Activated gamma-delta T cell treated with Interleukin-2 at 50 U/mL for 16 hours (primary cell): ENCODE data around the gene BAG3.

ENCODE experiments used
- DNase-seq: peaks from one replicate; pipeline ENCODE4 v3.0.0-alpha.2; 2020

Gene BAG3

GRCh38 chr10:119667562-119668328 is 16.6 kb downstream of the BAG3 start:
- DNase-seq, result no peak

- DNase-seq, result no peak
Observed at GRCh38 chr10:119668461-119668860, 17.3 kb downstream of the BAG3 start.

GRCh38 chr10:119669331-119669730 is 18.2 kb downstream of the BAG3 start:
- no peak for DNase-seq

GRCh38 chr10:119669975-119670640 is 18.9 kb downstream of the BAG3 start:
- DNase-seq, result no peak

GRCh38 chr10:119670717-119671116 is 19.5 kb downstream of the BAG3 start:
- no peak for DNase-seq

- DNase-seq, result no peak
Observed at GRCh38 chr10:119671381-119671780, 20.2 kb downstream of the BAG3 start.

- no peak for DNase-seq
Observed at GRCh38 chr10:119672291-119672690, 21.1 kb downstream of the BAG3 start.

- no peak for DNase-seq
Observed at GRCh38 chr10:119673271-119673670, 22.1 kb downstream of the BAG3 start.

GRCh38 chr10:119675483-119676170 is 24.4 kb downstream of the BAG3 start:
- DNase-seq, result no peak

- no peak for DNase-seq
Observed at GRCh38 chr10:119677126-119677525, 25.9 kb downstream of the BAG3 start.

- DNase-seq, result no peak
Observed at GRCh38 chr10:119677904-119678755, 26.9 kb downstream of the BAG3 start.

- DNase-seq, result no peak
Observed at GRCh38 chr10:119679480-119679829, 28.3 kb downstream of the BAG3 start.

- no peak for DNase-seq
Observed at GRCh38 chr10:119680050-119680449, 28.9 kb downstream of the BAG3 start.

- no peak for DNase-seq
Observed at GRCh38 chr10:119680650-119681081, 29.5 kb downstream of the BAG3 start.

- peak; percentile 75 for DNase-seq
Observed at GRCh38 chr10:119686465-119687191, 35.4 kb downstream of the BAG3 start.

GRCh38 chr10:119687192-119688032 is 36.2 kb downstream of the BAG3 start:
- DNase-seq, result no peak

GRCh38 chr10:119688033-119688508 is 36.9 kb downstream of the BAG3 start:
- DNase-seq, result no peak

GRCh38 chr10:119689016-119689580 is 37.9 kb downstream of the BAG3 start:
- DNase-seq, result no peak

- no peak for DNase-seq
Observed at GRCh38 chr10:119691726-119692125, 40.5 kb downstream of the BAG3 start.

GRCh38 chr10:119693262-119693957 is 42.2 kb downstream of the BAG3 start:
- no peak for DNase-seq
